Panc1 (cell line): ENCODE measurements around the gene NDRG4.

Experiments used
- REST ChIP-seq, 2 experiments: IDR thresholded peaks; 2 replicates each; pipeline ENCODE4 v1.6.1; 2011 to 2012; ENCODE audit warnings: low read depth in 2 of 2, control low read depth in 1 of 2, low read length in 1 of 2, mild to moderate bottlenecking in 1 of 2, moderate library complexity in 1 of 2; ENCODE audit not compliant: insufficient read depth in 1 of 2
- TCF7L2 ChIP-seq: IDR thresholded peaks from 2 replicates; pipeline ENCODE4 v1.6.1; 2011; ENCODE audit warnings: mild to moderate bottlenecking, low read depth, low read length, inconsistent platforms
- TF ChIP-seq, protein P1 (sequence below): fragments of 450-650 bp; IDR thresholded peaks from 2 replicates; pipeline ENCODE4 v1.5.1; 2017; ENCODE audit warnings: mild to moderate bottlenecking

GRCh38 chr16:58454178-58454577, 45.8 kb upstream of the NDRG4 start:
- TF ChIP-seq, protein P1, sequence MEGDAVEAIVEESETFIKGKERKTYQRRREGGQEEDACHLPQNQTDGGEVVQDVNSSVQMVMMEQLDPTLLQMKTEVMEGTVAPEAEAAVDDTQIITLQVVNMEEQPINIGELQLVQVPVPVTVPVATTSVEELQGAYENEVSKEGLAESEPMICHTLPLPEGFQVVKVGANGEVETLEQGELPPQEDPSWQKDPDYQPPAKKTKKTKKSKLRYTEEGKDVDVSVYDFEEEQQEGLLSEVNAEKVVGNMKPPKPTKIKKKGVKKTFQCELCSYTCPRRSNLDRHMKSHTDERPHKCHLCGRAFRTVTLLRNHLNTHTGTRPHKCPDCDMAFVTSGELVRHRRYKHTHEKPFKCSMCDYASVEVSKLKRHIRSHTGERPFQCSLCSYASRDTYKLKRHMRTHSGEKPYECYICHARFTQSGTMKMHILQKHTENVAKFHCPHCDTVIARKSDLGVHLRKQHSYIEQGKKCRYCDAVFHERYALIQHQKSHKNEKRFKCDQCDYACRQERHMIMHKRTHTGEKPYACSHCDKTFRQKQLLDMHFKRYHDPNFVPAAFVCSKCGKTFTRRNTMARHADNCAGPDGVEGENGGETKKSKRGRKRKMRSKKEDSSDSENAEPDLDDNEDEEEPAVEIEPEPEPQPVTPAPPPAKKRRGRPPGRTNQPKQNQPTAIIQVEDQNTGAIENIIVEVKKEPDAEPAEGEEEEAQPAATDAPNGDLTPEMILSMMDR = no peak
- TF ChIP-seq REST (IDR thresholded peaks at IDR 0.05; ENCODE audit: insufficient read depth in 1 of 2, low read depth in 2 of 2, low read length in 1 of 2) (no peak), TCF7L2 (no peak)
